ENCODE measurements around the gene OVOL3.
A peak's percentile ranks its signal among the peaks of the same experiment; 100 is the strongest.

OVOL3 gene

DNA sequence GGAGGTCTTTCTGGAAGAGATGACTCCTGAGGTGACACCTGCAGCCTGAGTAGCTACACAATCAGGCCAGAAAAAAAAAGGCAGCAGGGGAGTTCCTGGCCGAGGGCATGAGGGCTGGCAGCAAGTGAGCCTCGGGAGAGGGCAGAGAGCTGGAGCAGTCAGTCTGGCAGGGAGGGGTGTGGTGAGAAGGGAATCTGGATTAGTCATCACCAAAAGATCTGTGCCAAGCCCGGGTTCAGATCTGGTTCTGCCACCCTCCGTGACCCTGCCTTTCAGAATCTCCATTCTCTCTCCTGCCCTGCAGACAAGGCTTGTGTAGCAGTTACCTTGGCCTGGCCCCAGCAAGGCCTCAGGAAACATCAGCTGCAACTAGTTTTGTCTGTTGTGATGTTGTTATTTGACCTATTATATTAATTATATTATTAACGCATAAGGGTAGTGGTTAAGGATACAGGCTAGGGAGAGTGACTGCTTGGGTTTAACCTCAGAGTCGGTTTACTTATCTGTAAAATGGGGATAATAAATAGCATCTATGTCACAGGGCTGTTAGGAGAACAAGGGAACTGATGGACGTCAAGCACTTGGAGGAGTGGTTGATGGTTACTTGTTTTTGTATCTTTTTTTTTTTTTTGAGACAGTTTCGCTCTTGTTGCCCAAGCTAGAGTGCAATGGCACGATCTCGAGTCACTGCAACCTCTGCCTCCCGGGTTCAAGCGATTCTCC, 26.2 kb downstream of the OVOL3 start:
- Histone ChIP-seq H3K36me3 (ENCODE audit: control insufficient read depth, insufficient read depth, low read length) (peaks cover 6% of the 10 kb centered on the region; the same call in 1 of the 2 replicates), H3K27ac (ENCODE audit: low read depth, low read length) (no peak overlapping the region), H3K27me3 (ENCODE audit: control insufficient read depth, insufficient read depth, low read length) (no peaks in the 10 kb centered on the region), H3K9ac (ENCODE audit: low read length) (no peak overlapping the region), H3K4me3 (ENCODE audit: low read depth, low read length) (no peak overlapping the region), H3K9me3 (ENCODE audit: control insufficient read depth, insufficient read depth, low read depth, low read length) (no peaks in the 10 kb centered on the region), H3K4me1 (ENCODE audit: control insufficient read depth, insufficient read depth, low read length) (peaks cover 8% of the 10 kb centered on the region)

DNA sequence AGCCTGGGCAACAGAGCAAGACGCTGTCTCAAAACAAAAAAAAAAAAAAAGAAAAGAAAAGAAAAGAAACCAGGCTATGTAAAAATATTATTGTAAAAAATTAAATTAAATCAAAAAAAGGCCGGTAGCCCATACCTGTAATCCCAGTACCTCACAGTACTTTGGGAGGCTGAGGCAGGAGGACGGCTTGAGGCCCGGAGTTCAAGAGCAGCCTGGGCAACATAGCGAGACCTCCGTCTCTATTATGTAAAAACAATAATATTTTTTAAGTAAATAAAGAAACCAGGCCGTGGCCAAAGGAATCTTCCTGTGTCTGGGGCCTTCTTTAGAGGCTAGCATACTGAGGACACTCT, 28.2 kb downstream of the OVOL3 start:
- Histone ChIP-seq H3K27ac (ENCODE audit: low read depth, low read length) (no peak overlapping the region), H3K4me3 (ENCODE audit: low read depth, low read length) (peak overlapping the region; percentile 95), H3K36me3 (ENCODE audit: control insufficient read depth, insufficient read depth, low read length) (peaks cover 18% of the 10 kb centered on the region), H3K9ac (ENCODE audit: low read length) (peak overlapping the region; percentile 87), H3K27me3 (ENCODE audit: control insufficient read depth, insufficient read depth, low read length) (no peaks in the 10 kb centered on the region), H3K4me1 (ENCODE audit: control insufficient read depth, insufficient read depth, low read length) (peaks cover 8% of the 10 kb centered on the region), H3K9me3 (ENCODE audit: control insufficient read depth, insufficient read depth, low read depth, low read length) (no peaks in the 10 kb centered on the region)

DNA sequence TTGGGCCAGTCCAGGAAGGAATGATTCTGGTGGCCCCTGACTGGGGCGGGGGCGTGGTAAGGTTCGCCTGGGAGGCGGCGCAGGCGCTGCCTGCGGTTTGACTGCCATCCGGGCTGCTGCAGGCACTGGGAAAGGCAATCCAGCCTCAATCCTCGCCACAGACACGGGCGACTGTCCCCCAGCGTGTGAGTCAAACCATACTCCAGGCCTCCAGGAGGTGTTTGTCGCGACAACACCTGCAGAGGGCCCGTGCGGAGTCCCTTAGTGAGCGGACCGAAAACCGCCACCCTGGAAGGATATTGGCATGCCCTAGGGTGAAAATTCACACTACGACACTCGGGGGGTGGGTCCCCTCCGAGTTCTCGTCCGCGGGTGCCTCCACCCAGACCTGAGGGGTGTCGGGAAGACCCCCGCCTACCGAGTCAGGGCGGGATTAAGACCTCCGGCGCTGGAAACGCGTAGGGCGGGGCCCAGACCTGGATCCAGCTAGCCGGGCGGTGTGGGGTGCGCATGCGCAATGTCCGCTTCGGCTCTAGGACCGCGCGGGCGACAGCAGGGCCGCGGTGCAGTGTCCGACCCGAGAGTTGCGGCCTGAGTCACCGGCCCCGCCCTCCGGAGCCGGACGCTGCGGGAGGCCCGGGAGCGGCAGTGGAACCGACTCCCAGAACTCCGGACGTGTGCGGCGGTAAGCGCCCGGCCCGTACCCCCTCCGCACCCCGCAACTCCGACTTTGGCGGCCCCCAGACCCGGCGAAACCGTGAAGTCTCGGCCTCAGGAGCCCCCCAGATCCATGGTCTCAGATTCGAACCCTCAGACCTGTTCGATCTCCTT, 28.7 kb downstream of the OVOL3 start, which contains the start of gene CAPNS1:
CAPNS1 (plus strand) TSS at position 594 of the 831 bp plus-strand sequence. CDS start 946 bp downstream, outside the sequence.
- Histone ChIP-seq H3K4me1 (ENCODE audit: control insufficient read depth, insufficient read depth, low read length) (peaks cover 8% of the 10 kb centered on the region), H3K9ac (ENCODE audit: low read length) (peak within 1 kb of the TSS; percentile 95), H3K27me3 (ENCODE audit: control insufficient read depth, insufficient read depth, low read length) (no peaks in the 10 kb centered on the region), H3K27ac (ENCODE audit: low read depth, low read length) (peak within 1 kb of the TSS; percentile 88), H3K36me3 (ENCODE audit: control insufficient read depth, insufficient read depth, low read length) (peaks cover 24% of the 10 kb centered on the region), H3K9me3 (ENCODE audit: control insufficient read depth, insufficient read depth, low read depth, low read length) (no peaks in the 10 kb centered on the region), H3K4me3 (ENCODE audit: low read depth, low read length) (peak within 1 kb of the TSS; percentile 95)

DNA sequence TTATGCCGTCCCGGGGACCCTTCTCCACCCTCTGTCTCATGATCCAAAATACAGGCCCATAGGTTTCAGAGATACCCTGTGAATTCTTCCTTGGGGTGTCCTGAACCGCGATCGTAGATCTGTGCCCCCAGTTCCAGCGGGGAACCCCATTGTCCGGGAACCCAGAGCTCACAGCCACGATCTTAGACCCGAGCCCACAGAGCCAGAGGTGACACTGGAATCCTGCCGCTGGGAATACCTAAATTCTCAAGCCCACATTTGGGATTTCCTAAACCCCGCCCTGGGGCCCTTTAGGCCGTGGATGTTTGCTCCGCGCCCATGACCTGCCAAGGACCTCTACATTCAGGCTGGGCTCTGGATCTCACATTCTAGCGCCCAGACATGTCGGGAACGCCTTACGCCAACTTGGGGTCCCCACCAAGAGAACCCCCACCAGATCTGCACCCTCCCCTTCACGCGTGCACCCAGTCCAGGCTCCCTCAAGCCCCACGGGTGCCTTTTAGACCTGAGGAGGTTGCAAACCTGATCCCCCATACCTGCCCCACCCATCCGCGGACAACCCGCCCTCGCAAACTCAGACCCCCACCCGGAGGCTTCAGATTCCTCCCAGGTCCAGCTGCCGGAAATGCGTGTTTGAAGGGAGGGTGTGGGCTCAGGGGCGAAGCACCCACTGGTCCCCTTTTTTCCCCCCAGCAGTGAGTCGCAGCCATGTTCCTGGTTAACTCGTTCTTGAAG, 29.5 kb downstream of the OVOL3 start:
- Histone ChIP-seq H3K4me3 (ENCODE audit: low read depth, low read length) (peak overlapping the region; percentile 95), H3K4me1 (ENCODE audit: control insufficient read depth, insufficient read depth, low read length) (peaks cover 8% of the 10 kb centered on the region), H3K9ac (ENCODE audit: low read length) (peak overlapping the region; percentile 95), H3K9me3 (ENCODE audit: control insufficient read depth, insufficient read depth, low read depth, low read length) (no peaks in the 10 kb centered on the region), H3K27me3 (ENCODE audit: control insufficient read depth, insufficient read depth, low read length) (no peaks in the 10 kb centered on the region), H3K27ac (ENCODE audit: low read depth, low read length) (peak overlapping the region; percentile 88), H3K36me3 (ENCODE audit: control insufficient read depth, insufficient read depth, low read length) (peaks cover 32% of the 10 kb centered on the region)

DNA sequence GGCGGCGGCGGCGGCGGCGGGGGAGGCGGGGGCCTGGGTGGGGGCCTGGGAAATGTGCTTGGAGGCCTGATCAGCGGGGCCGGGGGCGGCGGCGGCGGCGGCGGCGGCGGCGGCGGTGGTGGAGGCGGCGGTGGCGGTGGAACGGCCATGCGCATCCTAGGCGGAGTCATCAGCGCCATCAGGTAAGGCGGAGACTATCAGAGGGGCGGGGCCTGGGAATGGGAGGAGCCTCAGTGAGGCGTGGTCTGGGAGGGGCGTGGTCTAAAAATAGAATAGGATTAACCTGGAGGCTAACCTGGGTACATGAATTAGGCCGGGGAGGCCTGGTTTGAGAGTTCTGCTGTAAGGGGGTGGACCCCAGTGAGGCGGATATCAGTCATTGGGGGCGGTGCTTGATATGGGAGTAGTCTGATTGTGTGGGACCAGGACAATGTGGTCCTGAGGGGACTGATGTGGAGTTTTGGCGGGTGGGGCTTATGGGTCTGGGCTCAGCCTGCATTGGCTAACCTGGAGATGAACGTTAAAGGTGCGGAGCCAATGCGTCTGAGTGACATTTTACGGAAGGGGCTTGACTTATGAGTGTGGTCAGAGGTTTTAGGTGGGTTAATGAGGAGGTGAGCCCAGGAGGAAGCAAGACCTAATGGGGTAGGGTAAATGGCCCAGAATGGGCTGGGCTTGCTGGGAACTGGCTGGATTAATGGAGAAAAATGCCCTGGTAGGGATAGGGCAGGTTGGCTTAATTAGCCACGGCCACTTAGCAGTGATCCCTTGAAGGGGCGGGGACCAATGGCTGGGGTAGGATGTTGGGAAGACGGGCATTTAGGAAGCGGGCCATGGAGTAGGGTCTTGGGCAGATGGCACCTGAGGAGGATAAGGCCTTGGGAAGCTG, 30.3 kb downstream of the OVOL3 start:
- Histone ChIP-seq H3K4me3 (ENCODE audit: low read depth, low read length) (peak overlapping the region; percentile 95), H3K4me1 (ENCODE audit: control insufficient read depth, insufficient read depth, low read length) (peaks cover 8% of the 10 kb centered on the region), H3K27me3 (ENCODE audit: control insufficient read depth, insufficient read depth, low read length) (no peaks in the 10 kb centered on the region), H3K36me3 (ENCODE audit: control insufficient read depth, insufficient read depth, low read length) (peaks cover 40% of the 10 kb centered on the region), H3K9me3 (ENCODE audit: control insufficient read depth, insufficient read depth, low read depth, low read length) (no peaks in the 10 kb centered on the region), H3K27ac (ENCODE audit: low read depth, low read length) (no peak overlapping the region), H3K9ac (ENCODE audit: low read length) (peak overlapping the region; percentile 95)

DNA sequence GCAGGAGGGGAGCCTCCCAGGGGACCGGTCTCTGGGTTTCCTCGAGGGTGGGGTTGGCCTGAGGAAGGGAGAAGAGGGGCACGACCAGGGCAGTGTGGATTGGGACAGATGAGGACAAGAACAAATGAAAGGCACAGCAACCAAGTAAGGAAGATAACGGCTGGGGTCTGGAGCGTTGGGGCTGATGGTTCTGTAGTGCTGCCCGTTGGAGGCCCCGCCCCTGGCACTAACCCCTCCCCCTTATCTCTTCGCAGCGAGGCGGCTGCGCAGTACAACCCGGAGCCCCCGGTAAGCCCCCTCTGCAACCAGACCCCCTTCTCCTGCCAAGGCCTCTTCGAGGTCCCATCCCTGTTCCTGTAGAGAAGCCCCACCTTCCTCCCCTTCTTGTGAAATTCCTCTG, 31.1 kb downstream of the OVOL3 start:
- no peaks in the 10 kb centered on the region for H3K27me3 ChIP-seq (ENCODE audit: control insufficient read depth, insufficient read depth, low read length)
- H3K4me1 ChIP-seq (ENCODE audit: control insufficient read depth, insufficient read depth, low read length) = peaks cover 8% of the 10 kb centered on the region
- peak overlapping the region; percentile 66 for H3K4me3 ChIP-seq (ENCODE audit: low read depth, low read length)
- H3K36me3 ChIP-seq (ENCODE audit: control insufficient read depth, insufficient read depth, low read length) = peaks cover 47% of the 10 kb centered on the region
- H3K9ac ChIP-seq (ENCODE audit: low read length) = no peak overlapping the region
- H3K9me3 ChIP-seq (ENCODE audit: control insufficient read depth, insufficient read depth, low read depth, low read length) = no peaks in the 10 kb centered on the region
- H3K27ac ChIP-seq (ENCODE audit: low read depth, low read length) = no peak overlapping the region

DNA sequence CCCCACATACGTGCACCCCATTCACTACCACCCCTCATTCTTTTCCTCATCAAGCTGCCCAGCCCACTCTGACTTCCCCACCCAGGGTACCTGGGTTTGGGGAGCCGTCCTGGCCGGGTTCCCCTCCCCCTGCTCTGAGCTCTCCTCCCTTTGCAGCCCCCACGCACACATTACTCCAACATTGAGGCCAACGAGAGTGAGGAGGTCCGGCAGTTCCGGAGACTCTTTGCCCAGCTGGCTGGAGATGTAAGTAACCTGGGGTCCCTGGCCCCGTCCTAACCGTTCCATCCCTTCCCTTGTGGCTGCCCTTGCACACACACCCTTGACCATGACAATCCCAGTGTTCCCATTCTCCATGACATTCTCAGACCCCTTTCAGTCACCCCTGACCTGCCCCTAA, 31.6 kb downstream of the OVOL3 start:
- H3K36me3 ChIP-seq (ENCODE audit: control insufficient read depth, insufficient read depth, low read length) = peaks cover 51% of the 10 kb centered on the region
- no peak overlapping the region for H3K9ac ChIP-seq (ENCODE audit: low read length)
- H3K27ac ChIP-seq (ENCODE audit: low read depth, low read length) = no peak overlapping the region
- no peaks in the 10 kb centered on the region for H3K9me3 ChIP-seq (ENCODE audit: control insufficient read depth, insufficient read depth, low read depth, low read length)
- H3K4me3 ChIP-seq (ENCODE audit: low read depth, low read length) = no peak overlapping the region
- no peaks in the 10 kb centered on the region for H3K27me3 ChIP-seq (ENCODE audit: control insufficient read depth, insufficient read depth, low read length)
- H3K4me1 ChIP-seq (ENCODE audit: control insufficient read depth, insufficient read depth, low read length) = peaks cover 8% of the 10 kb centered on the region

DNA sequence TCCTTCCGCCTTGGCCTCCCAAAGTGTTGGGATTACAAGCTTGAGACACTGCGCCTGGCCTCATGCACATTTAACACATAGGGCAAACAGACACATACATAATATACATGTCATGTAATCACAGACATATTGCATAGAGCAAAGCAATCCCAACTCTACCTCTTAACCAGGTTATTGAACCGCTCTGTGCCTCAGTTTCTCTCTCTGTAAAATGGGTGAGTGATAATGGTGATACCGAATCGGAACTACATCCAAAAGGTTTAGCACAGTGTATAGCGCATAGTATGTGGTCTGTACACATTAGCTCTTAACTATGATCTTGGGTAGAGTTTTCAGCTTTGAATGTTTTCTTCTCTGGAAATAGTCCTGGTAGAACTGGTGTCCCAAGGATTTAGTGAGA, 33.7 kb downstream of the OVOL3 start:
- H3K9me3 ChIP-seq (ENCODE audit: control insufficient read depth, insufficient read depth, low read depth, low read length) = no peaks in the 10 kb centered on the region
- peaks cover 68% of the 10 kb centered on the region for H3K36me3 ChIP-seq (ENCODE audit: control insufficient read depth, insufficient read depth, low read length)
- peaks cover 8% of the 10 kb centered on the region for H3K4me1 ChIP-seq (ENCODE audit: control insufficient read depth, insufficient read depth, low read length)
- no peak overlapping the region for H3K4me3 ChIP-seq (ENCODE audit: low read depth, low read length)
- H3K27ac ChIP-seq (ENCODE audit: low read depth, low read length) = no peak overlapping the region
- H3K9ac ChIP-seq (ENCODE audit: low read length) = no peak overlapping the region
- no peaks in the 10 kb centered on the region for H3K27me3 ChIP-seq (ENCODE audit: control insufficient read depth, insufficient read depth, low read length)

DNA sequence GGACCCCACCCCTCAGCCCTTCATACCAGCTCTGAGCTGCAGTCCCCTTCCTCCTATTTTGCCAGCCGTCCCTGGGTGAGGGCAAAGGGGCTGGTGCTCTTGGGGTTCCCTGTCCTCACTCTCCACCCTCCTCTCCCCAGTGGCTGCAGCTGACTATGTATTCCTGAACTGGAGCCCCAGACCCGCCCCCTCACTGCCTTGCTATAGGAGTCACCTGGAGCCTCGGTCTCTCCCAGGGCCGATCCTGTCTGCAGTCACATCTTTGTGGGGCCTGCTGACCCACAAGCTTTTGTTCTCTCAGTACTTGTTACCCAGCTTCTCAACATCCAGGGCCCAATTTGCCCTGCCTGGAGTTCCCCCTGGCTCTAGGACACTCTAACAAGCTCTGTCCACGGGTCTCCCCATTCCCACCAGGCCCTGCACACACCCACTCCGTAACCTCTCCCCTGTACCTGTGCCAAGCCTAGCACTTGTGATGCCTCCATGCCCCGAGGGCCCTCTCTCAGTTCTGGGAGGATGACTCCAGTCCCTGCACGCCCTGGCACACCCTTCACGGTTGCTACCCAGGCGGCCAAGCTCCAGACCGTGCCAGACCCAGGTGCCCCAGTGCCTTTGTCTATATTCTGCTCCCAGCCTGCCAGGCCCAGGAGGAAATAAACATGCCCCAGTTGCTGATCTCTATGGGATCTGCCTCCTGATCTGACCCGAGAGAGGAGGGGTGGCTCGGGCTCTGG, 38.9 kb downstream of the OVOL3 start:
- H3K9me3 ChIP-seq (ENCODE audit: control insufficient read depth, insufficient read depth, low read depth, low read length) = no peaks in the 10 kb centered on the region
- H3K27me3 ChIP-seq (ENCODE audit: control insufficient read depth, insufficient read depth, low read length) = no peaks in the 10 kb centered on the region
- peaks cover 7% of the 10 kb centered on the region; the same call in 1 of the 2 replicates for H3K4me1 ChIP-seq (ENCODE audit: control insufficient read depth, insufficient read depth, low read length)
- no peak overlapping the region for H3K4me3 ChIP-seq (ENCODE audit: low read depth, low read length)
- H3K9ac ChIP-seq (ENCODE audit: low read length) = no peak overlapping the region
- H3K27ac ChIP-seq (ENCODE audit: low read depth, low read length) = no peak overlapping the region
- H3K36me3 ChIP-seq (ENCODE audit: control insufficient read depth, insufficient read depth, low read length) = peaks cover 74% of the 10 kb centered on the region

DNA sequence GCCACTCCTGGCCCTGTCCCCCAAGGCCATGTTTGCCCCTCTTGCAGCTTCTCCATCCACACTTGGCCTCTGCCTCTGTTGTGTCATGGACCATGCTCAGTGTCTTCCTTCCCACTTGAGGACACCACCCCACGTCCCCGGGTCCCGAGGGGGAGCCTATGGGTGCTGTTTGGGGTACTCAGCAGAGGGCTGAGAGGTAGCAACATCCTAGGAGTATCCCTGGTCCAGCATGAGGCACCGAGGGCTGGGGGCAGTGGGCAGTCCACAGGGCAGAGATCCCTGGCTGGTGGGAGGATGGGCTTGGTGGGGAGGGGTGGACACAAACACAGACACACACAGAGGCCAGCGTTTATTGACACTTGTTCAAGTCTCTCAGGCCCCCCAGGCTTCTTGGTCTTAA, 39.6 kb downstream of the OVOL3 start:
- H3K4me3 ChIP-seq (ENCODE audit: low read depth, low read length) = no peak overlapping the region
- H3K9ac ChIP-seq (ENCODE audit: low read length) = no peak overlapping the region
- H3K27me3 ChIP-seq (ENCODE audit: control insufficient read depth, insufficient read depth, low read length) = no peaks in the 10 kb centered on the region
- no peaks in the 10 kb centered on the region for H3K9me3 ChIP-seq (ENCODE audit: control insufficient read depth, insufficient read depth, low read depth, low read length)
- peaks cover 66% of the 10 kb centered on the region for H3K36me3 ChIP-seq (ENCODE audit: control insufficient read depth, insufficient read depth, low read length)
- H3K4me1 ChIP-seq (ENCODE audit: control insufficient read depth, insufficient read depth, low read length) = peaks cover 13% of the 10 kb centered on the region
- no peak overlapping the region for H3K27ac ChIP-seq (ENCODE audit: low read depth, low read length)
